Activated naive CD8-positive, alpha-beta T cell (primary cell): Measurements from ENCODE around the gene DHPS.
"Not testable (repeated sequence)": the region's sequence is repeated elsewhere in the genome, so short reads cannot be mapped to it uniquely, and the experiment has no call there.

Experiments
- H3K27ac Mint-ChIP-seq: one replicate; pipeline ENCODE4 v1.8.0; 2021; ENCODE audit warnings: mixed read lengths
- H3K27me3 Mint-ChIP-seq: one replicate; pipeline ENCODE4 v1.8.0; 2021; ENCODE audit warnings: mixed read lengths
- H3K36me3 Mint-ChIP-seq: one replicate; pipeline ENCODE4 v1.8.0; 2021; ENCODE audit warnings: mixed read lengths
- H3K4me1 Mint-ChIP-seq: one replicate; pipeline ENCODE4 v1.8.0; 2021; ENCODE audit warnings: low read depth, mixed read lengths
- H3K4me3 Mint-ChIP-seq: one replicate; pipeline ENCODE4 v1.8.0; 2021; ENCODE audit warnings: mild to moderate bottlenecking, mixed read lengths
- H3K9me3 Mint-ChIP-seq: one replicate; pipeline ENCODE4 v1.8.0; 2021; ENCODE audit warnings: low read depth, mixed read lengths

The DHPS gene

GRCh38 chr19:12681074-12681987, at the start of gene DHPS:
Gene DHPS (minus strand): TSS chr19:12681880. CDS start chr19:12681766, 114 bp downstream.
- H3K9me3 Mint-ChIP-seq, result no peaks in the 10 kb centered on the region
- H3K4me3 Mint-ChIP-seq, result peak within 1 kb of the TSS; percentile 93
- H3K4me1 Mint-ChIP-seq, result peaks cover 25% of the 10 kb centered on the region
- no peaks in the 10 kb centered on the region for H3K27me3 Mint-ChIP-seq
- H3K27ac Mint-ChIP-seq, result peak within 1 kb of the TSS; percentile 90
- H3K36me3 Mint-ChIP-seq, result peaks cover 5% of the 10 kb centered on the region

GRCh38 chr19:12731337-12731736, 49.7 kb upstream of the DHPS start:
- Mint-ChIP-seq H3K9me3 (no peaks in the 10 kb centered on the region), H3K27ac (no peak overlapping the region), H3K4me1 (peaks cover 24% of the 10 kb centered on the region), H3K36me3 (peaks cover 2% of the 10 kb centered on the region), H3K27me3 (no peaks in the 10 kb centered on the region), H3K4me3 (no peak overlapping the region)

GRCh38 chr19:12730064-12730463, 48.4 kb upstream of the DHPS start:
- Mint-ChIP-seq H3K27me3 (no peaks in the 10 kb centered on the region), H3K36me3 (peaks cover 2% of the 10 kb centered on the region), H3K27ac (peak overlapping the region; percentile 42), H3K4me1 (peaks cover 24% of the 10 kb centered on the region), H3K9me3 (no peaks in the 10 kb centered on the region), H3K4me3 (no peak overlapping the region)

- peaks cover under 1% of the 10 kb centered on the region for H3K36me3 Mint-ChIP-seq
- H3K27ac Mint-ChIP-seq, result no peak overlapping the region
Observed at GRCh38 chr19:12727745-12728433, 46.2 kb upstream of the DHPS start.

GRCh38 chr19:12726988-12727316, 45.3 kb upstream of the DHPS start:
- Mint-ChIP-seq H3K27me3 (no peaks in the 10 kb centered on the region), H3K36me3 (peaks cover 4% of the 10 kb centered on the region), H3K4me1 (peaks cover 15% of the 10 kb centered on the region), H3K9me3 (no peaks in the 10 kb centered on the region), H3K4me3 (no peak overlapping the region), H3K27ac (no peak overlapping the region)

More at GRCh38 chr19:12727745-12728433, 46.2 kb upstream of the DHPS start:
- H3K4me1 Mint-ChIP-seq, result peaks cover 24% of the 10 kb centered on the region
- H3K27me3 Mint-ChIP-seq, result no peaks in the 10 kb centered on the region
- no peak overlapping the region for H3K4me3 Mint-ChIP-seq
- H3K9me3 Mint-ChIP-seq, result no peaks in the 10 kb centered on the region

- H3K4me1 Mint-ChIP-seq, result peaks cover 16% of the 10 kb centered on the region
- H3K36me3 Mint-ChIP-seq, result not testable (repeated sequence)
Observed at GRCh38 chr19:12725612-12726011, 43.9 kb upstream of the DHPS start.

GRCh38 chr19:12723641-12724426, 42.2 kb upstream of the DHPS start, which contains the start of gene TNPO2:
Gene TNPO2 (minus strand): TSS chr19:12723932. CDS start chr19:12720977, 2,955 bp downstream.
- Mint-ChIP-seq H3K4me1 (peaks cover 20% of the 10 kb centered on the region), H3K4me3 (peak within 1 kb of the TSS; percentile 99), H3K27ac (peak within 1 kb of the TSS; percentile 97), H3K27me3 (no peaks in the 10 kb centered on the region), H3K36me3 (peaks cover 10% of the 10 kb centered on the region), H3K9me3 (no peaks in the 10 kb centered on the region)

More at GRCh38 chr19:12725612-12726011, 43.9 kb upstream of the DHPS start:
- not testable (repeated sequence) for H3K27me3 Mint-ChIP-seq, H3K27ac Mint-ChIP-seq, H3K9me3 Mint-ChIP-seq, H3K4me3 Mint-ChIP-seq

GRCh38 chr19:12723381-12723640, 41.6 kb upstream of the DHPS start:
- peaks cover 22% of the 10 kb centered on the region for H3K4me1 Mint-ChIP-seq
- H3K9me3 Mint-ChIP-seq, result no peaks in the 10 kb centered on the region
- H3K27ac Mint-ChIP-seq, result peak overlapping the region; percentile 97
- peak overlapping the region; percentile 99 for H3K4me3 Mint-ChIP-seq
- H3K36me3 Mint-ChIP-seq, result peaks cover 14% of the 10 kb centered on the region
- no peaks in the 10 kb centered on the region for H3K27me3 Mint-ChIP-seq

- H3K27me3 Mint-ChIP-seq, result no peaks in the 10 kb centered on the region
- no peaks in the 10 kb centered on the region for H3K9me3 Mint-ChIP-seq
- H3K27ac Mint-ChIP-seq, result peak overlapping the region; percentile 97
- peaks cover 14% of the 10 kb centered on the region for H3K36me3 Mint-ChIP-seq
- peak overlapping the region; percentile 99 for H3K4me3 Mint-ChIP-seq
- H3K4me1 Mint-ChIP-seq, result peaks cover 22% of the 10 kb centered on the region
Observed at GRCh38 chr19:12722566-12723380, 41.1 kb upstream of the DHPS start.

GRCh38 chr19:12721656-12722565, 40.2 kb upstream of the DHPS start:
- Mint-ChIP-seq H3K4me3 (peak overlapping the region; percentile 99), H3K9me3 (no peaks in the 10 kb centered on the region), H3K27ac (peak overlapping the region; percentile 64), H3K36me3 (peaks cover 14% of the 10 kb centered on the region), H3K27me3 (no peaks in the 10 kb centered on the region), H3K4me1 (peaks cover 22% of the 10 kb centered on the region)

- Mint-ChIP-seq H3K27me3 (no peaks in the 10 kb centered on the region), H3K27ac (peak overlapping the region; percentile 66), H3K4me1 (peaks cover 25% of the 10 kb centered on the region), H3K4me3 (peak overlapping the region; percentile 91), H3K9me3 (no peaks in the 10 kb centered on the region), H3K36me3 (peaks cover 16% of the 10 kb centered on the region)
Observed at GRCh38 chr19:12720851-12721655, 39.4 kb upstream of the DHPS start.

- Mint-ChIP-seq H3K27ac (peak overlapping the region; percentile 66), H3K4me3 (peak overlapping the region; percentile 90), H3K27me3 (no peaks in the 10 kb centered on the region), H3K4me1 (peaks cover 25% of the 10 kb centered on the region), H3K9me3 (no peaks in the 10 kb centered on the region), H3K36me3 (peaks cover 16% of the 10 kb centered on the region)
Observed at GRCh38 chr19:12720296-12720695, 38.6 kb upstream of the DHPS start.

GRCh38 chr19:12715929-12716328, 34.2 kb upstream of the DHPS start:
- no peak overlapping the region for H3K27ac Mint-ChIP-seq
- no peaks in the 10 kb centered on the region for H3K9me3 Mint-ChIP-seq
- no peak overlapping the region for H3K4me3 Mint-ChIP-seq
- H3K27me3 Mint-ChIP-seq, result no peaks in the 10 kb centered on the region
- peaks cover 15% of the 10 kb centered on the region for H3K36me3 Mint-ChIP-seq
- peaks cover 16% of the 10 kb centered on the region for H3K4me1 Mint-ChIP-seq
